GM10847 (cell line): ENCODE results near the gene STK4.

Experiments used
- POLR2A ChIP-seq: IDR thresholded peaks from 2 replicates; pipeline ENCODE4 v1.6.1; 2011; ENCODE audit not compliant: insufficient read length; ENCODE audit errors: extremely low read depth

STK4 gene

DNA sequence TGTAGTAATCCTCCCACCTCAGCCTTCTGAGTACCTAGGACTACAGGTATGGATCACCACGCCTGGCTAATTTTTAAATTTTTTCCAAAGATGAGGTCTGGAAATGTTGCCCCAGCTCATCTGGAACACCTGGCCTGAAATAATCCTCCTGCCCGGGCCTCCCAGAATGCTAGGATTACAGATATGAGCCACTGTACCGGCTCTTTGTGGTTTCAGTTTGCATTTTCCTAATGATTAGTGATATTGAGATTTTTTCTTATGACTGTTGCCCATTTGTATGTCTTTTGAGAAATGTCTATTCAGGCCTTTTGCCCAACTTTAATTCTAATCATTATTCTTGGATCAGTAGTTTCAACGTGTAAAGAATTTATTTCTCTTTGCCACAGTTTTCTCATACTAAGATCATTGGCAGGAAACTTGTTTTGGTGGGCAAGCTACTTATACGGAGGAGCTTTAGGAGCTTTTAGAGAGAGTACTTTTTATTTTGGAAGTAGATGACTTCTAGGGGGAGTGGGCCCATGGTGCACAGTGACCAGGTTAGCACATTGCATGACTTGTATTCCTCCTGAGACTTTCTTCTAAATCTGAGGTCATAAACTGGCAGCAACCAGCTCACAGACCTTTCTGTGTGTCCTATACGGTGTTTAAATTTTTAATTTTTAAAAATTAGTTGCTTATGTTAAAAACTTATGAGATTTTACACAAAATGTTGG lies 62.3 kb downstream of the STK4 start:
- no peak for TF ChIP-seq POLR2A

DNA sequence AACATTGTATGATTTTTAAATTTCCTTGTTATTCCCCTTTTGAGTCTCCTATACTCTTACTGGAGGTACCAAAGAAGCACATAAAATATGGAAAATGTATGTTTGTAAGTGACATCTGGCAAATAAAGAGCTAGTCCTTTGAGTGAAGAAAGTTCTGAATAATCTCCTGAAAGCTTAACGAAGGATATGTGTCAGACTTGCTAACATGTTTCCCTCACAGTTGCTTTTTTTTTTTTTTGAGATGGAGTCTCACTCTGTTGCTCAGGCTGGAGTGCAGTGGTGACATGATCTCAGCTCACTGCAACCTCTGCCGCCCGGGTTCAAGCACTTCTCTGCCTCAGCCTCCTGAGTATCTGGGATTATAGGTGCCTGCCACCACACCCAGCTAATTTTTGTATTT lies 63.6 kb downstream of the STK4 start:
- TF ChIP-seq POLR2A = no peak

DNA sequence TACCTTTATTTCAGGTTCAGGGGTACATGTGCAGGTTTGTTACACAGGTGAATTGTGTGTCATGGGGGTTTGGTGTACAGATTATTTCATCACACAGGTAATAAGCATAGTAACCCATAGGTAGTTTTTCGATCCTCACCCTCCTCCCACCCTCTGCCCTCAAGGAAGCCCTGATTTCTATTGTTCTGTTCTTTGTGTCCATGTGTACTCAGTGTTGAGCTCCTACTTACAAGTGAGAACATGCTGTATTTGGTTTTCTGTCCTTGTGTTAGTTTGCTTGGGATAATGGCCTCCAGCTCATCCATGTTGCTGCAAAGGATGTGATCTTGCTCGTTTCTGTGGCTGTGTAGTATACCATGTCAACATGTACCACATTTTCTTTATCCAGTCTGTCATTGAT lies 66.0 kb downstream of the STK4 start:
- no peak for TF ChIP-seq POLR2A

GRCh38 chr20:45032781-45033180 lies 66.5 kb downstream of the STK4 start:
- no peak for TF ChIP-seq POLR2A

GRCh38 chr20:45034436-45034835 lies 68.1 kb downstream of the STK4 start:
- no peak for TF ChIP-seq POLR2A

DNA sequence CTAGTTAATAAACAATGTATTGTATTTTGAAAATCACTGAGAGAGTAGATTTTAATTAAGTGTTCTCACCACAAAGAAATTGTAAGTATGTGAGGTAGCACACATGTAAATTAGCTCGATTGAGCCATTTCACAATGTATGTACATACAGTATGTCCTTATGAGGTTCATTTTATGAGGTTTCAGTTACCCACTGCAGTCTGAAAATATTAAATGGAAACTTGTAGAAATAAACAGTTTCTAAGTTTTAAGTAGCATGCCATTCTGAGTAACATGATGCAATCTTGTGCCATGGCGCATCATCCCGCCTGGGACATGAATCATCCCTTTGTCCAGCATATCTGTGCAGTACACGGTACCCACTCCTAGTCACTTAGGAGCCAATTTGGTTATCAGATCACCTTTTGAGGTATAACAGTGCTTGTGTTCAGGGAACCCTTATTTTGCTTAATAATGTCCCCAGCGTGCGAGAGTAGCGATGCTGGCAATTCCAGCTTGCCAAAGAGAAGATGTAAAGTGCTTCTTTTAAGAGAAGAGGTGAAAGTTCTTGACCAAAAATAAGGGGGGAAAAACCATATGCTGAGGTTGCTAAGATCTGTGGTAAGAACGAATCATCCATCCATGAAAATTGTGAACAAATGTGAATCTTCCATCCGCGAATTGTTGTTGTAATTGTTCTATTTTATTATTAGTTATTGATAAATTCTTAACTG lies 69.9 kb downstream of the STK4 start:
- no peak for TF ChIP-seq POLR2A

- no peak for TF ChIP-seq POLR2A
These were observed 70.7 kb downstream of the STK4 start for GRCh38 chr20:45037050-45037449.

DNA sequence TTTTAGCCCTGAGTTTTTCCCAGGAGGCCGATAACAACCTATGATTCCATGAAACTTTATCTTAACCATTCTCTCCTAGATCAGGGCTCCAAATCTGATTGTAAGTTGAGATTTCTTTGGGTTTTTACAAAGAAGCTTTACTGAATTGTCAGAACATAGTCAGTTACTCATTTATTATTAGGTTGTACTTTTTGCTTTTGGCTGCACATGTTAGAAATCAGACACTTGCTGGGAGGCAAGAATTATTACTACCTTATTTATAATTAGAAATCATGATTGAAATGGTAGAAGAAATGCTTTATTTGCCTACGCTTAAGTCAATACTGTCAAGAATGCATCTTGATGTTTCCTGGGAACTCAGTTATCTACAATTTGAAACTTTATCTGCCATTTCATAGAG lies 71.3 kb downstream of the STK4 start:
- TF ChIP-seq POLR2A = no peak

DNA sequence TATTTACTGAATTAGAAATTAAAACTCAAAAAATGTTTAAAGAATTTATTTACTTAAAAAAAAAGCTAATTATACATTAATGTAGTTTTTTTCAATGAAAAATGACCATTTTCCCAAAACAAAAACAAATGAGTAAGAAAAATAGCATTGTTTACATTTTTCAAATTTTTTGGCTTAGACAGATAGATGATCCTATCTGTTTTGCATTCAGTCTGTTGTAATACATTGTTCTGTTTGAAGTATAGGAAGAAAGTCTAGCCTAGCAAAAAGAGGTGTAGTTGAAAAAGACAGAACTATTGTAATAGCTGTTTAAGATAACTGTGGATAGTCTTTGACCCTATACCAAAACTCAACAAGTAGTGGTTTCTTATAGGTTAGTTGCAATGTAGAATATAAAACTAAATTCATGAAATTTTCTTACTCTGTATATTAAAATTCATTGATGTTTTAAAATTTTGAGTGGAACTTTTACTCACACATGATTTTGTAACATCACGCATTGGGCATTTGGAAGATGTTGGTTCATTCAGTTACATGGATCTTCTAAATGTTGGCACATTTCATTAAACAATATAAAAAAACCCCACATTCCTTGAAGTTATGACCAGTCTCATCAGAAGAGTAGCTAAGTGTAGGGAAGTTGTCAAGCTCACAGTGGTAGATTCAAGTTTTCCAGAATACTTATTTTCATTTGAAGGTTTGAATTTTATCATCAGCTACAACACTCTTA lies 72.6 kb downstream of the STK4 start:
- no peak for TF ChIP-seq POLR2A

GRCh38 chr20:45039475-45039820 lies 73.1 kb downstream of the STK4 start:
- no peak for TF ChIP-seq POLR2A

DNA sequence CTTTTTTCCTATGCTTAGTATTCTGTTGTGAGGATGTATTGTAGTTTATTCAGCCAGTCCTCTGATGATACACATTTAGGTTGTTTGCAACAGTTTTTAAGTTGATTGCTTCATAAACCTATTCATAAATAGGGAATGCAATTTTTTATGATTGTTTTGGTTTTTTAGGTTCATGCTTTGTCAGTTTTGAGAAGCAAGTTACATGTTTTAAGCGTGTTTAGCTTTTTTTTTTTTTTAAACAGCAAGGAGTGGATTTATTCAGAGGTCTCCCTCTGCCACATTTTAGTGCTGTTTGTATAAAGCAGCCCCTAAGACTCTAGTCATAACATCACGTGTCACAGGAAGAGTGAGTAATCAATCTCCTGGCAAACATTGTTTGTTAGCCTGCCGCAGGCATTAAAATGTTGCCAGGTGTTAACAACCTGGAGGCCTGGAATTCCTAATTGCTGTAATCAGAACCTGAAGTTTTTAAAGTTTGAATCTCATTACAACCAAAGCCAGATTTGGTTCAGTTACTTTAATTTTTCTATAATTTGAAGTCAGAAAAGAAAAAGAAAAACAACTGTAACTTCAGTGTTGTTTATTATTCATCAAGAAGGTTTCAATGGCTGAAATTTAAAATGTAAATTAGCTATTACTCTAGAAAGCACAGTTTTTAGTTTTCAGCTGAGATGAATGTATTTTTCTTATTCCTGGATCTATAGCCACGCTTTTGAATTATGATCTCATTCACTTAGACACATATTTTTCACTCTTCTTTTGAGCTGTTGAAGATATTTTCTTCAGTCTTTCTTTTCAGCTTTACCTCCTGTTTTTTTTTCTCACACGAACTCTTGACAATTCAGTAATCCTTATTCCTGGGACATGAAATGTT lies 75.4 kb downstream of the STK4 start:
- TF ChIP-seq POLR2A = no peak

GRCh38 chr20:45042978-45043377 lies 76.7 kb downstream of the STK4 start:
- TF ChIP-seq POLR2A = no peak

DNA sequence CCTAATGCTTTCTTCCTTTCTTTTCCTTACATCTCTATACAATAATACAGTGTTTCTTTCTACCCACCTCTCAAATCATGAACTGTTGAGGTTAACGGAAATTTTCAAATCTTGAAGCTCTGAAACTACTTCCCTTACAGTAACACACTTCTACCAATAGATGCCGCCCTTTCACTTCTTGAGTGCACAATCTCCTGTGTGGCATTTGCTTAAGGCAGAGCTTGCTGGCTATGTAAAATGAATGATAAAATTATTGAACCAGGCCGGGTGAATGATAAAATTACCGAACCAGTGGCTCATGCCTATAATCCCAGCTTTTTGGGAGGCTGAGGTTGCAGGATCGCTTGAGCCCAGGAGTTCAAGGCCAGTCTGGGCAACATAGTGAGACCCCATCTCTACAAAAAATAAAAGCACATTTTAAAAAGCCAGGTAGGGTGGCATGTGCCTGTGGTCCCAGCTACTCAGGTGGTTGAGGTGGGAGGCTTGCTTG lies 77.8 kb downstream of the STK4 start:
- no peak for TF ChIP-seq POLR2A

GRCh38 chr20:45044601-45045000 lies 78.3 kb downstream of the STK4 start:
- TF ChIP-seq POLR2A = no peak

GRCh38 chr20:45047581-45048119 lies 81.3 kb downstream of the STK4 start:
- TF ChIP-seq POLR2A = no peak

DNA sequence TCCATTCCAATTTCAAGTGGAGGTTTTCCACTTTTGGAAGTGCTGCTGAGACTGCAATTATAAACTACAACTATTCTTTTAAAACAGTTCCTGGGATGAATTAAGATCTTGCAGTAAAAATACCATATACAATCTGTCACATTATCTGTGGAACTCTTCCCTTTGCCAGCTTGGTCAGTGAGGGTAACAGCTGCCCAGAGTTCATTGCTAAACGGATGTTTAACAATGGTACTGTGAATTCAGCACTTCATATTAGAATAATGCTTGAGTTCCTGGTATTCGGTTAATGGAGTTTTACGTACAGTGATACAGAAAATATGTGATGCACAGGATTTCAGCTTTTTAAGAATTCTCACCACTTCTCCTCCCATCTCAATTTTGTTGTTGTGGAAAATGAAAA lies 83.1 kb downstream of the STK4 start:
- no peak for TF ChIP-seq POLR2A
